Measurements from ENCODE around the gene CCNL2.
A peak's percentile ranks its signal among the peaks of the same experiment; 100 is the strongest.

CCNL2 gene

DNA sequence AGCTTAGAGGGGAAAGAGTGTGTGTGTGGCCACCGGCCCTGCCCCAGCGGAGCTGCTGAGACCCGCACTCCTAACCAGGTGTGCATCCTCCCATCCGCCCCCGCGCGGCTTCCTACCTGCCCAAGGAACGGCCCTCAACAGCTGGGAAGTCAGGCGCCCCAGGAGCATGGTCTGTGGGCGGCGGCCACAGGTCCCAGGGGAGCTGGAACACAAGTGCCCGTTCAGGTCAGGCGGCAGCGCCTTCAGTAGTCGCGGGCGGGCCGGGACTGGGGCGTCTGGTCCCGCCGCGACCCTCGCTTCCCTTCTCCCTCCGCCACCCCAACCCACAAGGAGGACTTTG is 24.6 kb downstream of the CCNL2 start:
- TF ChIP-seq, protein P1, sequence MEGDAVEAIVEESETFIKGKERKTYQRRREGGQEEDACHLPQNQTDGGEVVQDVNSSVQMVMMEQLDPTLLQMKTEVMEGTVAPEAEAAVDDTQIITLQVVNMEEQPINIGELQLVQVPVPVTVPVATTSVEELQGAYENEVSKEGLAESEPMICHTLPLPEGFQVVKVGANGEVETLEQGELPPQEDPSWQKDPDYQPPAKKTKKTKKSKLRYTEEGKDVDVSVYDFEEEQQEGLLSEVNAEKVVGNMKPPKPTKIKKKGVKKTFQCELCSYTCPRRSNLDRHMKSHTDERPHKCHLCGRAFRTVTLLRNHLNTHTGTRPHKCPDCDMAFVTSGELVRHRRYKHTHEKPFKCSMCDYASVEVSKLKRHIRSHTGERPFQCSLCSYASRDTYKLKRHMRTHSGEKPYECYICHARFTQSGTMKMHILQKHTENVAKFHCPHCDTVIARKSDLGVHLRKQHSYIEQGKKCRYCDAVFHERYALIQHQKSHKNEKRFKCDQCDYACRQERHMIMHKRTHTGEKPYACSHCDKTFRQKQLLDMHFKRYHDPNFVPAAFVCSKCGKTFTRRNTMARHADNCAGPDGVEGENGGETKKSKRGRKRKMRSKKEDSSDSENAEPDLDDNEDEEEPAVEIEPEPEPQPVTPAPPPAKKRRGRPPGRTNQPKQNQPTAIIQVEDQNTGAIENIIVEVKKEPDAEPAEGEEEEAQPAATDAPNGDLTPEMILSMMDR (IDR thresholded peaks at IDR 0.05), result no peak

DNA sequence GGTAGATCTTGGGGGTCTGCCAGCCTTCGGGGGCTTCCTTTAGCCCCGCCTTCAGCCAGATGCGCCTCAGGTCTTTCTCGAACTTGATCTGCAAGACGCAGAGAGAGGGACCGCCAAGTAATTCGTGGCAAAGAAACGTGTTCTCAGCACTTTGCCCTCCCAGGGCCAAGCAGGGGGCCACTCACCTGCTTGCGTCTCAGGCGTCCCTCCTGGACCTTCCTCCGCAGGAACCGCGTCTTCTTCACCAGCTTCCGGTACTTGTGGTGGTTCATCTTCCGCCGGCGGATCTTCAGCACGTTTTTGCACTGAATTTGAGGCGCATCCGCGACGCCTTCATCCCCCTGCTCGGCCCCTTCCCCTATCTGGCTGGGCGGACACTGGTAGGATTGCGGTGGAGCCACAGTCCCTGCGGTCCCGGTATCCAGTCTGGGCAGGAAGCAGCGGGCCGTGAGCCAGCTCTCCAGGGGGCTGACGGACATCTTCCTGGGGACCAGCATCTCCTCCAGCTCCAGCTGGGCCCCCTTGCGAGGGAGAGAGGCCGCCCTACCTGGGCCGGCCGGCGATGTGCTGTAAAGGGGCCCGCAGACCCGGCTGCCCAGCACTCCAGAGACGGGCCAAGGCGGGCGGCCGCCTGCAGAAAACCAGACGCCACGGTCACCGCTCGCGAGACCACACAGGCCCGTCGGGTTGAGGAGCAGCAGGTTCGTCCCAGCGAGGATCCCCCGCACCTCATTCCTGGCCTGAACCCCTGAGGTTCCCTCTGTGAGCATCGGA is 25.1 kb downstream of the CCNL2 start:
- TF ChIP-seq, protein P1 (IDR thresholded peaks at IDR 0.05), result no peak

DNA sequence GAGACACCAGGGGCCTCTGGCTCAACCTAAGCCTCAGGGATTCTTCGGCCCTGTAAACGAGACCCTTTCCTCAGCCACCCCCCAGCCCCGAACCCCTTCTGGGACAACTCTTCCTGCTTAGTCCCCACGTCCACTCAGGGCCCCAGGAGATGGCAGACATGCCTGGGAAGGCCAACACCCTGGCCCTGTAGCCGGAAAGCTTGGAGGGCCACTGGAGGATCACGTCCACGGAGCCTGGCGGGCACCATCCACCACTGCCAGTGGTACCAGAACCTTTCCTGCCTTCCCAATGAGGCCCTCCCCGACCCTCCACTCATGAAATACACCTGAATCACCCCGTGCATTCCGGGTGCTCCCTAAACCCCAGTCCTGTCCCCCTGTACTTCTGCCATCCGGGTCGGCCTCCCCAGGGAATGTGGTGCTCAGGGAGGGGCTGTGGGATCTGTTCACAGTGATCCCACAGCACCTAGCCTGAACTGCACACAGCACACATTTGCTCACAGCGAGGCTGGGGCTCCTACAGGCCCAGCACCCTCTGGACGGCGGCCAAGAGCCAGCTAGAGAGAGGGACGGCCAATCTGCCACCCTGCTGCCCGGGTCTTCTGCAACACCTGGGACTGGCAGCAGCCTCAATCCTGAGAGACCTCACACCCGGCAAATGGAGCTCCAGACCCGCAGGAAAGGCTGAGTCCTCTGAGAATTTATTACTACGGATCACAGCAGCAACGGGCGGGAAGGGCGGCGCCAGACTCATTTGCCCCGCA is 25.9 kb downstream of the CCNL2 start:
- TF ChIP-seq, protein P1 (IDR thresholded peaks at IDR 0.05), result no peak

DNA sequence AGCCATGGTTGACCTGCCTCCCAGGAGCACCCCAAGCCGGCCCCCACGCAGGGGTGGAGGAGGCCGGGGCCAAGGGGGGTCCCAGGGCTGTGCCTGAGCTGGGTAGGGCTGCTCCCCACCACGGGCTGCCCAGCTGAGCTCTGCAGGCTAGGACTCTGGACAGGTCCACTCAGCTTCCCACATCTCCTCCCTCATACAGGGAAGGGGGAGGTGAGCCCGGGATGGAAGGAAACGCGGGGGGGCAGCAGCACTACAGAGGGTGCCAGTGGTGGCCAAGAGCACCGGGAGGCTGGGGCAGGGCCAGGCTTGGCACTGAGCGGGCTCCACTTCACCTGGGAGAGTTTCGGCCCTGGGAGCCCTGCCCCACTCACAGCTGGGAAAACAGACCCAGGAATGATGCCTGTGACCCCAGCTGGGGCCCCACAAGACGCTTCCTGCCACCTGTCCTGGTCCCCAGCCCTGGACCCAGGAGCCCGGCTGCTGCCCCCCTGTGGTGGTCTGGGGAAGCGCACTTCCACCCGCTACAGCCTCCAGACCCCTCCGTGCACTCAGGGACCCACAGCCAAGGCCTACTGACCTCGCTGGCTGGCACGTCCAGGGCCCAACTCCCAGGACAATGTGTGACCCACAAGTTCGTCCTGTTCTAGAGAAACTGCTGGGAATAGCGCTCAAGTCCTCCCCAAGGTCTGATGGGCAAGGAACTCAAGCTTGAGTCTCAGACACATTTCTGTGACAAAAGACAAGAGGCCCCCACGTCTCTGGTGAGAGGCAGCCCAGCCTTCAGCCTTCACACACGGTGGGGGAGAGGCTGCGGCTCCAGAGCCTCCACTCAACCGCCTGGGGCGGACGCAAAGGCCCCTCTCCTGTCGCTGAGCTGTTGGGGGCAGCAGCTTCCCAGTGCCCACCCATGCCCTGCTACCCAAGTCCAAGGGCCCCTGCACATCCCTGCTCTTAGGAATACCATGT is 27.1 kb downstream of the CCNL2 start:
- TF ChIP-seq, protein P1 (IDR thresholded peaks at IDR 0.05), result peak; percentile 96

DNA sequence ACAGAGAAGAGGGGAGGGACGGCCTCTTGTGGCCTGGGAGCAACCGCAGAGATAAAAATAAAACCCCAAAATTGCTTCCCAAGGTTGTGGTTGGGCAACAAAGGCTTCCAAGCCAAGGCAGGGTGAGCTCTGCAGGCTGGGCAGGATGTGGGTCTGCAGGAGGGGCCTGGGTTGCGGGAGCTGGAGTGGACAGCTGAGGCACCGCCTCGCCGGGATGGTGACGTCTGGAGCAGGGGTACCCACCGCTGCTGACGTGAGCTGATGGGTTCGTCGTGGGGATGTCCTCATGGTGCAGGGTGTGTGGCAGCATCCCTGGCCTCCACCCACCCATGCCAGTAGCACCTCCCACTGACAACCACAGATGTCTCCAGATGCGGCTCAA is 27.8 kb downstream of the CCNL2 start:
- TF ChIP-seq, protein P1 (IDR thresholded peaks at IDR 0.05), result no peak

DNA sequence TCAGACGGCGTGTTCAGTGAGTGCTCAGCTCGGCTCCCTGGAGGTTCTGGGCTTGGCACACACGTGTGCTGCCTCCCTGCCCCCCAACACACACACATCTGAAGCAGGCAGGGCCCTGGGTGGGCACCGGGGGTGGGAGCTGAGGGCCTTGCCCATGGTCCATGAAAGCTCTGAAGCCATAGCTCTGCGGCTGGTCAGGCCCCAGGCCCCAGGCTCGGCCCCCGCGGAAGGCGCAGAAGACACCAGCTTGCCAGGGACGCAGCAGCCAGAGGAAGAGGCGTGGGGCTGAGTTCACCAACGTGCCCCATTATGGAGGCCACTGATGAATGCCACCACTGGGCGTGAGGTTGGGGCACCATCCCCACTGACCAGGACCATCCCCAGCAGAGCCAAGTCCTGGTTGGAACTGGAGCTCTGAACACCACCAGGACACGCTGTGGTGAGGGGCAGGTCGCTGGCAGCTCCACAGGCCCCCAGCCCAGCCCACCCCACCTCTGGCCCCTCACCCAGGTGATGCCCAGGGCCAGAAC is 28.3 kb downstream of the CCNL2 start:
- TF ChIP-seq, protein P1 (IDR thresholded peaks at IDR 0.05), result no peak

DNA sequence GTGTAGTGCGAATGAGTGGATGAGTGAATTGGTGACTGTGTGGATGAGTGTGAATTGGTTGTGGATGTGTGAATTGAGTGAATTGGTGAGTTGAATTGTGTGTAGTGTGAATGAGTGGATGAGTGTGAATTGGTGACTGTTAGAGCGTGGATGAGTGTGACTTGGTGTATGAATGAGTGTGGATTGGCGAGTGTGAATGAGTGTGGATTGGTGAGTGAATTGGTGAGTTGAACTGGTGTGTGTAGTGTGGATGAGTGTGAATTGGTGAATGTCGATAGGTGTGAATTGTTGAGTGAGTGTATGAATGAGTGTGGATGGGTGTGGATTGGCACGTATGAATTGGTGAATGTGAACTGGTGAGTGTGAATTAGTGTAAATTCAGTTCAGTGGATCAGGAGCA is 31.8 kb downstream of the CCNL2 start:
- TF ChIP-seq, protein P1 (IDR thresholded peaks at IDR 0.05), result no peak
